NT2/D1 (cell line): ENCODE results near the gene COL1A2.

Experiments used
- SUZ12 ChIP-seq: IDR thresholded peaks from 2 replicates; pipeline ENCODE4 v1.6.1; 2011; ENCODE audit not compliant: insufficient read length, insufficient read depth; ENCODE audit errors: extremely low read depth
- YY1 ChIP-seq: IDR thresholded peaks from 2 replicates; pipeline ENCODE4 v1.6.1; 2011; ENCODE audit not compliant: insufficient read length, insufficient read depth
- ZNF274 ChIP-seq: IDR thresholded peaks from 2 replicates; pipeline ENCODE4 v1.6.1; 2011; ENCODE audit warnings: mild to moderate bottlenecking, low read depth, low read length

GRCh38 chr7:94401428-94401814 is 6.7 kb downstream of the COL1A2 start:
- TF ChIP-seq ZNF274 (no peak), YY1 (no peak), SUZ12 (no peak)
